HG02610 (cell line): ENCODE results near the gene DDX41.

Source experiments
- ATAC-seq: cut with Tn5 transposase; IDR thresholded peaks from one replicate; pipeline ENCODE4 v1.9.1; 2021; ENCODE audit warnings: mild to moderate bottlenecking, moderate library complexity; ENCODE audit not compliant: unreplicated experiment

Gene DDX41

DNA sequence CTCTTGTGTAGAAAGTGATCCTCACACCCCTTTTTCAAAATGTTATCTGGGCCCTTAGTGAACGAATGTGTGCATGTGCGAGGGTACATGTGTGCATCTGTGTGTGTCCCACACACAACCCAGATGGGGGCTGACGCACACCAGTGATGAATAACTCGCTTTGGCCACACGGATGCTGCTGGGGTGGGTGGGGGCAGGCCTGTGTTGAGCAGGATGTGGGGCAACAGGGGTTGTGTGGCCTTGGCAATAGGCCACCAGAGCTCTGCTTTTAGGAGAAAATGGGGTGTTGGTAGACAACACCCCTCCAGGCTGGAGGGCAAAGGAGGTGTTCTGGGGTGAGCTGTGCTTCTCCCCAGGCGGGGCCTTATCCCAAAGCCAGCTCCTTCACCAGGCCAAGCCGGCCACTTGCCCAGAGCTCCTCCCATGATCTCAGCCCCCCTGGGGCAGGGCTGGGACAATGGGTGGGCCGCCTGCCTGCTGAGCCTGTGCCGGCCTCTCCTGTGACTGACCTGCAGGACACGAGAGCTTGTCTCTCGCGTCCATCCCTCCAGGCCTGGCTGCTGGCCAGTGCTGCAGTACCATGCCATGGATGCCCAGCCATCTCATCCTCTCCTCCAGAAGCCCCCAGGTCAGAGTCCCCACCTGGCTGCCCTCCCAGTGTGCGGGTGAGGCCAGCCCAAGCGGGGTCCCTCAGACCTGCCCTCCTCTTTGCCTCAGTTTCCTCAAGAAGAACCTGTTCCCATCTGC lies 45.0 kb downstream of the DDX41 start:
- no peak for ATAC-seq

DNA sequence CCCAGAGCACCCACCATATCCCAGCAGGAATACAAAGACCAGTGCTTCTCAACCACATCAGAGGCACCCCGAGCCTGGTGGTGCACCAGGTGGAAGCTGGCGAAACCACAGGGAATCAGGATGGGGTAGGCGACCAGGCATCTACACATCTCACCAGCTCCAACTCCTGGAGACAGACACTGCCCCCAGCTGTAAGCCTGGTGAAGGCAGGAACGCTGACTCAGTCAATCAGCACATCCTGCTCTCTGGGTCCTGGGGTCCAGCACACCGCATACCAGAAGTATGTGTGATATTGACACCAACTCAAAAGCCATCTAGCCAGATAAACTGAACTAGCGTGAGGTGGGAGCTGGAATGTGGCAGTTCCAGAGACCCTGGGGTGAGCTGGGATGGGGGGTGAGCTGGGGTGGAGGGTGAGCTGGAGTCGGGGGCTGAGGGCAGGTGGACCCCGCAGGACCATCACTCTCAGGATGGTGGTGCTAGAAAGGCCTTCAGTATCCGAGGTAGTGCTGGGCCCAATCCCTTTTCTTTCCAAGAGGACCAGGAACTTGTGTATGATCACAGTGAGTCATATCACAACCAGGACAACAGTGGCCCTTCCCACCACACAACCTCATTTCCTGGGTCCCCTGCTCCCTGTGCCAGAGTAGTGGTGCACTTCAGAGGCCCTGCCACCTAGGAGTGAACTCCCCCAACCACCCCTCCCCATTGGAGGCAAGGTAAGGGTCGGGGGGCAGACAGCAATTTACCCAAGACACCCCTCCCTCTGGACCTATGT lies 45.8 kb downstream of the DDX41 start:
- ATAC-seq: no peak

DNA sequence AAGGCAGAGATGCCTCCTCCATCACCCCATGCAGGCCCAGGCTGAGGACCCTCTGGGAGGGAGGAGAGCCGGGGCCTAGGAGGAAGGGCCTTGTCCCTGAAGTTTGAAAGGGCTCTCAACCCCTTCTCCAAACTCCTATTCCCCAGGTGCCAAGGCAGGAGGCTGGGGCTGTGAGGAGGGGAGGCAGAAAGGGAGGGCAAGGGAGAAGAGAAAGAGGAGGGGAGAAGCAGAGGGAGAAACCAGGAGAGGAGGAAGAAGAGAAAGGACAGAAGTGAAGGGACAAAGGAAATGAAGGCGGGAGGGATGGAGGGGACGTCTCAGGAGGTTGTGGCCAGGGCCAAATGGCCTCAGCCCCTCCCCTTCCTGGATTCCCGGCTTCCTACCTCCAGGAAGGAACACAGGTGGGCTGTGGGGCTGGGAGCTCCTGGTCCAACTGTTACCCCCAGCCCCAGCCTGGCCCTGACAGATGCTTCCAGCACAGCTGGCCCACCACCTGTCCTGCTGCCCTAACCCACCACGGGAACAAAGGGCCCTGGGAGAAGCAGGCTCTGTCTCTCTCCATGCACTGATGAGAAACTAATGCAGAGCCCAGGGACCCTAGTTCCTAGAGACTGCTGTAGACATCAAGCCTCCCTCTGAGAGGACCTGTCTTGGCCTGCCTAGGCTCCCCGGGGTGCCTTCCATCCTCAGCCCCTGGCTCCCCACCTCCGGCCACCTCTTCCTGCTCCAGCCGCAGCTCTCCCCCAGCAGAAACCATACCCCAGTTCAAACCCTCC lies 46.8 kb downstream of the DDX41 start:
- ATAC-seq: no peak

DNA sequence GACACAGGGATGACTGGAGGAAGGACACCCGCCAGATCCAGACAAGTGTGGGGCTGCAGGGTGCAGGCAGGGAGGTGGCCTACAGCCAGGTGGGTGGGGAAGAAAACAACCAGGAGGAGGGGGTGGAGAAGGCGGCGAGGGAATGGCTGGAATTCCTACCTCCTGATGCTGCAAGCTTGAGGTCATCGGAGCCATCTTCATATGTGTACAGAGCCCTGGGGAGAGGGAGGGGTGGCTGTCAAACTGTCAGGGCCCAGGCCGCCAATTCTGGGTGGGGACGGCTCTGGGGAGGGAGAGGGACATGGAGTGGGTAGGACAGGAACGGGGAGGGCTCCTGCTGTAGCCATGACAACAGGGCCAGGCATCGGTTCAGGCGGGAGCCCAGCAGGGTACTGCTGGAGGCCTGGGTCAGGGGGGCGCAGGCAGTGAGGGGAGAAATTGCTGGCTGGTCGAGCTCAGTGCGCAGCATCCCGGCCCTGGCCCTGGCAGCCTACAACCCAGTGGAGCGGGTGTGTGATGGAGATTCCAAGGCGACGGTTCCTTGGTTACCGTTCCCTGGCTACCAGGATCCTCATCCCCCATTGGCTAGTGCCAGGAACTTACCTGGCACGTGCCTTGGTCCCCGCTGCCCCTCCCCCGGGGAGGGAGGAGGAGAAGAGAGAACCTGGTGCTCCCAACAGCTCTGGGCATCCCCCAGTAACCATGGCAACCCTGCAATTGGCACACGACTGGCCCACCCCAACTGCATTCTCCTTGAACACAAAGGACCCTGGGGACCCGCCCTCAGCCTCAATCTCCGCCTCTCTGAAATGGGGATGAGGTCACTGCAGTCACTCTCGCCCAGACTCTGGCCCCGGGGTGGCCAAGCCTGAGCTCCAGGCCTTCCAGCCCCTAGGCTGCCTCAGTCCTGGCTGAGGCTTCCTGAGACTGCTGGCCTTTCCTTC lies 47.8 kb downstream of the DDX41 start:
- no peak for ATAC-seq

DNA sequence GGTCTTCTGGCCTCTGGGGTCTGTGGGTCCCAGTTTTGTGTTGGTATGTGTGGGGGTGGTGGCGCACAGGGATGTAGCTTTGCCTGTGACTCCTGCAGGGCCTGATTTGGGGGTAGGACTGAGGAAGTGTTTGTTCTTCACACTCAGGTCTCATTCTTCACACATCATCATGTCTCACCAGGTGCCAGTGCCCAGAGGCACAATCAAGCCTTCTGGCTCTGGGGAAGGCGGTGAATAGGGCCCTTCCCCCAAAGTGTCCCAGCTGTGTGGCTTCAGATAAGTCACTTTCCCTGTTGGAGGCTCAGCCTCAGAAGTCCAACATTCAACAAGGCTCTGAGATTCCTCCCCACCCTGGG lies 48.5 kb downstream of the DDX41 start:
- no peak for ATAC-seq

DNA sequence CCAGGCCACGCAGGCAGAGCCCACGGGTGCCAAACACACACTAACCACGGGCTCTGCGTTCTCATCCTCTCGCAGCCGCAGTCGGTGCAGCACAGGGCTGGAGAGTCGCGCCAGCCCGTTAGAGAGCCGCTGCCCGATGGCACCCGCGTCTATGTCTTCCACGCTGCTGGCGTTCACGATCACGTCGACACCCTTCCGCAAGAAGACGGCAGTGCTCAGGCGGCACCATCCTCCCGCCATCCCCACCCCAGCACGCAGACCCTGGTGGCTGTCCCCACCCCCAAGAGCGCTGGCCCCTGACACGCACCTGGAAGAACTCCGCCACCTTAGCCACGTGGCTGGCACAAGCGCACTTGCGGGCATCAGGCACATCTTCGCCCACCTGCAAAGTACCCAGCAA lies 49.3 kb downstream of the DDX41 start:
- no peak for ATAC-seq

DNA sequence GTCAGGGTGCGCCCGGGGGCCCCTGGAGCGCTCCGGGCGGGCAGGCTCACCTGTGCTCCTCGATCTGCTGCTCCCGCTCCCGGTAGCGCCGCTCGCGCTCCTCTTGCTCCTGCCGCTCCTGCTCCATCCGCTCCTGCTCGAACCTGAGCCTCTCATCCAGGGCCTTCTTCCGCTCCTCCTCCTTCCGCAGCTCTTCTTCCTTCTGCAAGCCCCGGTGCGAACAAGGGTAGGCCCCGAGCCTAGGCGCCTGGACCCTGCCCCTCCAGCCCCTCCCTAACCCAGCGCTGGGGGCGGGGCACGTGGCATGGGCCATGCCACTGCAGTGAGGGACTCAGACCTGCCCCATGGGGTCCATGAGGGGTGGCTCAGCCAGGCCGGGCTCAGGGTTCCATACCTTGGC lies 49.9 kb downstream of the DDX41 start:
- no peak for ATAC-seq

DNA sequence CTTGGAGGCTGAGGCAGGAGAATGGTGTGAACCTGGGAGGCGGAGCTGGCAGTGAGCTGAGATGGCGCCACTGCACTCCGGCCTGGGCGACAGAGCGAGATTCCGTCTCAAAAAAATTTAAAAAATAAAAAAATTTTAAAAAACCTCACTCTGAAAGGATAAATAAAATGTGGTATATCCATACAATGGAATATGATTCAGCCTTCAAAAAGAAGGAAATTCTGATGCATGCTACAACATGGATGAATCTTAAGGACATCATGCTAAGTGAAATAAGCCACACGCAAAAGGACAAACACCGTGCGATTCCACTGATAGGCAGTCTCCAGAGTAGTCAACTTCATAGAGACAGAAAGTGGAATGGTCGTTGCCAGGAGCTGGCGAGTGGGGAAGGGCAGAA lies 51.7 kb downstream of the DDX41 start:
- no peak for ATAC-seq

DNA sequence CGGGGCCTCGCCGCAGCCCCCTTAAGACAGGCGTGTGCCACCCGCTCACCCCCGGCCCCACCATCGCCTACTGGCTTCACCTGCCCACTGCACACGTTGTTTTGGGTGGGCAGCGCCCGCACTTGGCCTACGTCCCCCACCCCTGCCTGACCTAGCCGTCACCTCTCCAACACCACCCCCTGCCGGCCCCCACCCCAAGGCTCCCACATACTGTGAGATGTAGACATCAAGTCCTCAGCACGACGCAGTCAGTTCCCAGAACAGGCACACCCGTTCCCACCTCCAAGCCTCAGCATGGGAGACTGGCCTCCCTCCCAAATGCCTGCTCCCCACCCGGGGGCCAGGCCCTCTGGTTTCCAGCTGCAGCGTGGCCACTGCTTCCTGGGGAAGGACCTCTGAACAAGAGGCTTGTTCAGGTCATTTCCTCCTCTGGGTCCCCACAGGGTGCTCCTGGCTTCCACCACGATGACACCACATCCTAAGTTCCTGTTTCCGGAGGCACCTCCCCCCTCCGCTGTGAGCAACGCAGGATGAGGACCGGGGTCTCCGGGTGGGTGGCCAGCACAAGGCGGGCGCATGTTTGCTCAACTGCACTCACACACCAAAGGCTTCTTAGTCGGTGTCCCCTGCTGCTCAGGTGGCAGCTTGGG lies 54.6 kb downstream of the DDX41 start:
- ATAC-seq: no peak
